H9 (cell line): ENCODE data around the gene NDUFA3. TPM values are rescaled to one million over a fixed set of nuclear protein-coding genes. Genes with fewer than 3 reads are reported as not detected.
A peak's percentile ranks its signal among the peaks of the same experiment; 100 is the strongest.

Source experiments
- DNase-seq: peaks from one replicate; pipeline ENCODE4 v3.0.0-alpha.2; 2017
- H2AFZ ChIP-seq: one replicate; pipeline ENCODE4 v1.6.1; 2013; ENCODE audit warnings: mild to moderate bottlenecking, low read length, control low read depth, moderate library complexity
- H2AK5ac ChIP-seq: 2 replicates; pipeline ENCODE4 v1.6.1; 2013; ENCODE audit warnings: low read length, control low read depth, mixed read lengths; ENCODE audit not compliant: insufficient read length
- H2BK120ac ChIP-seq: one replicate; pipeline ENCODE4 v1.6.1; 2013; ENCODE audit warnings: low read depth, mild to moderate bottlenecking, low read length, control low read depth, inconsistent platforms; ENCODE audit not compliant: poor library complexity, severe bottlenecking
- H2BK12ac ChIP-seq: 2 replicates; pipeline ENCODE4 v1.6.1; 2013; ENCODE audit warnings: low read length, control low read depth, mixed read lengths, low read depth; ENCODE audit not compliant: insufficient read length
- H2BK15ac ChIP-seq: 2 replicates; pipeline ENCODE4 v1.6.1; 2013; ENCODE audit warnings: low read depth, low read length, control low read depth
- H2BK20ac ChIP-seq: one replicate; pipeline ENCODE4 v1.6.1; 2013; ENCODE audit warnings: low read depth, mild to moderate bottlenecking, low read length, control low read depth, inconsistent platforms; ENCODE audit not compliant: poor library complexity, severe bottlenecking
- H2BK5ac ChIP-seq: 2 replicates; pipeline ENCODE4 v1.6.1; 2013; ENCODE audit warnings: low read length, control low read depth, mixed read lengths; ENCODE audit not compliant: insufficient read length
- H3K14ac ChIP-seq: 2 replicates; pipeline ENCODE4 v1.6.1; 2013; ENCODE audit warnings: low read length, control low read depth; ENCODE audit not compliant: insufficient read depth
- H3K18ac ChIP-seq: 2 replicates; pipeline ENCODE4 v1.6.1; 2013; ENCODE audit warnings: low read depth, mild to moderate bottlenecking, mixed read lengths, low read length, control low read depth; ENCODE audit not compliant: insufficient read length
- H3K23ac ChIP-seq: 2 replicates; pipeline ENCODE4 v1.6.1; 2013; ENCODE audit warnings: low read length, control low read depth, mixed read lengths, low read depth; ENCODE audit not compliant: insufficient read length
- H3K23me2 ChIP-seq: 2 replicates; pipeline ENCODE4 v1.6.1; 2013; ENCODE audit warnings: low read depth, mild to moderate bottlenecking, mixed read lengths, low read length, control low read depth; ENCODE audit not compliant: insufficient read length, poor library complexity, severe bottlenecking
- H3K27ac ChIP-seq: 2 replicates; pipeline ENCODE4 v1.5.1; 2013; ENCODE audit warnings: low read length, control low read depth, mixed read lengths, low read depth; ENCODE audit not compliant: insufficient read length
- H3K27me3 ChIP-seq: 2 replicates; pipeline ENCODE4 v1.6.1; 2013; ENCODE audit warnings: low read length, control low read depth, inconsistent platforms; ENCODE audit not compliant: insufficient read depth
- H3K4ac ChIP-seq: 2 replicates; pipeline ENCODE4 v1.6.1; 2013; ENCODE audit warnings: low read depth, mild to moderate bottlenecking, control low read depth, inconsistent platforms, low read length, moderate library complexity
- H3K4me1 ChIP-seq: 2 replicates; pipeline ENCODE4 v1.6.1; 2013; ENCODE audit warnings: low read length, control low read depth, inconsistent platforms; ENCODE audit not compliant: insufficient read depth
- H3K4me2 ChIP-seq: 2 replicates; pipeline ENCODE4 v1.6.1; 2013; ENCODE audit warnings: low read length, control low read depth, mixed read lengths; ENCODE audit not compliant: insufficient read length, insufficient read depth
- H3K56ac ChIP-seq: 2 replicates; pipeline ENCODE4 v1.6.1; 2013; ENCODE audit warnings: low read depth, mild to moderate bottlenecking, mixed read lengths, low read length, control low read depth; ENCODE audit not compliant: insufficient read length
- H3K79me1 ChIP-seq: 2 replicates; pipeline ENCODE4 v1.6.1; 2013; ENCODE audit warnings: low read depth, mild to moderate bottlenecking, moderate library complexity, low read length, control low read depth, inconsistent platforms; ENCODE audit not compliant: insufficient read depth, poor library complexity, severe bottlenecking
- H3K79me2 ChIP-seq: 2 replicates; pipeline ENCODE4 v1.6.1; 2013; ENCODE audit warnings: low read length, control low read depth, inconsistent platforms; ENCODE audit not compliant: insufficient read depth
- H3K9ac ChIP-seq: 2 replicates; pipeline ENCODE4 v1.6.1; 2013; ENCODE audit warnings: low read length, control low read depth, mixed read lengths; ENCODE audit not compliant: insufficient read length; ENCODE audit errors: extremely low read depth
- H3K9me3 ChIP-seq: one replicate; pipeline ENCODE4 v1.6.1; 2013; ENCODE audit warnings: low read depth, low read length, inconsistent platforms; ENCODE audit not compliant: control insufficient read depth
- H3T11ph ChIP-seq: one replicate; pipeline ENCODE4 v1.6.1; 2013; ENCODE audit warnings: mild to moderate bottlenecking, low read length, control low read depth, inconsistent platforms
- H4K20me1 ChIP-seq: one replicate; pipeline ENCODE4 v1.6.1; 2013; ENCODE audit not compliant: control insufficient read depth, insufficient read length, insufficient read depth
- H4K5ac ChIP-seq: 2 replicates; pipeline ENCODE4 v1.6.1; 2013; ENCODE audit warnings: low read depth, mild to moderate bottlenecking, mixed read lengths, low read length, control low read depth; ENCODE audit not compliant: insufficient read length
- H4K8ac ChIP-seq: replicated peaks from 2 replicates; pipeline ENCODE4 v1.6.1; 2013; ENCODE audit warnings: low read length, control low read depth, mixed read lengths, low read depth; ENCODE audit not compliant: insufficient read length
- H4K91ac ChIP-seq: 2 replicates; pipeline ENCODE4 v1.6.1; 2013; ENCODE audit warnings: low read depth, mild to moderate bottlenecking, moderate library complexity, mixed read lengths, low read length, control low read depth; ENCODE audit not compliant: insufficient read length
- H3K27ac Mint-ChIP-seq, 3 experiments: 2 replicates in 2 of 3; 3 replicates in 1 of 3; pipeline ENCODE4 v1.8.0; 2020 to 2021; ENCODE audit warnings: mixed read lengths in 3 of 3, mild to moderate bottlenecking in 1 of 3, moderate library complexity in 1 of 3
- H3K27me3 Mint-ChIP-seq: 2 replicates; pipeline ENCODE4 v1.8.0; 2021; ENCODE audit warnings: low read depth, mild to moderate bottlenecking, moderate library complexity, mixed read lengths
- H3K36me3 Mint-ChIP-seq, 3 experiments: 2 replicates in 2 of 3; 3 replicates in 1 of 3; pipeline ENCODE4 v1.8.0; 2020 to 2021; ENCODE audit warnings: low read depth in 3 of 3, mixed read lengths in 3 of 3; ENCODE audit not compliant: insufficient read depth in 1 of 3
- H3K4me1 Mint-ChIP-seq, 2 experiments: 2 replicates each; pipeline ENCODE4 v1.8.0; 2020; ENCODE audit warnings: mixed read lengths in 2 of 2
- H3K4me3 Mint-ChIP-seq, 2 experiments: 2 replicates in 1 of 2; 3 replicates in 1 of 2; pipeline ENCODE4 v1.8.0; 2020 to 2021; ENCODE audit warnings: mild to moderate bottlenecking in 2 of 2, mixed read lengths in 2 of 2, moderate library complexity in 1 of 2
- H3K9me3 Mint-ChIP-seq, 2 experiments: 2 replicates in 1 of 2; 3 replicates in 1 of 2; pipeline ENCODE4 v1.8.0; 2020; ENCODE audit warnings: mild to moderate bottlenecking in 2 of 2, mixed read lengths in 2 of 2, moderate library complexity in 1 of 2
- WGBS: extraction: QIAGEN DNeasy Blood & Tissue Kit; methylation state at CpG from one replicate; pipeline ENCODE4 v1.1.7; 2013; ENCODE audit warnings: missing lambda C conversion rate, low lambda C conversion rate, mixed read lengths; ENCODE audit not compliant: insufficient read length; ENCODE audit errors: extremely low coverage; 5-methylcytosine and 5-hydroxymethylcytosine counted together
- total RNA-seq: library from RNA; stranded (reverse); gene quantifications from 2 replicates; pipeline ENCODE4 v1.2.1, GENCODE V29; 2021
- TF ChIP-seq, protein P1 (sequence below): fragments of 200-600 bp; sonication (generic); conservative IDR thresholded peaks from 3 replicates; pipeline ENCODE4 v1.8.0; 2021; ENCODE audit warnings: antibody characterized with exemption, mild to moderate bottlenecking

NDUFA3 gene
- total RNA-seq, 1 experiment from 2014 or later = 174 TPM

DNA sequence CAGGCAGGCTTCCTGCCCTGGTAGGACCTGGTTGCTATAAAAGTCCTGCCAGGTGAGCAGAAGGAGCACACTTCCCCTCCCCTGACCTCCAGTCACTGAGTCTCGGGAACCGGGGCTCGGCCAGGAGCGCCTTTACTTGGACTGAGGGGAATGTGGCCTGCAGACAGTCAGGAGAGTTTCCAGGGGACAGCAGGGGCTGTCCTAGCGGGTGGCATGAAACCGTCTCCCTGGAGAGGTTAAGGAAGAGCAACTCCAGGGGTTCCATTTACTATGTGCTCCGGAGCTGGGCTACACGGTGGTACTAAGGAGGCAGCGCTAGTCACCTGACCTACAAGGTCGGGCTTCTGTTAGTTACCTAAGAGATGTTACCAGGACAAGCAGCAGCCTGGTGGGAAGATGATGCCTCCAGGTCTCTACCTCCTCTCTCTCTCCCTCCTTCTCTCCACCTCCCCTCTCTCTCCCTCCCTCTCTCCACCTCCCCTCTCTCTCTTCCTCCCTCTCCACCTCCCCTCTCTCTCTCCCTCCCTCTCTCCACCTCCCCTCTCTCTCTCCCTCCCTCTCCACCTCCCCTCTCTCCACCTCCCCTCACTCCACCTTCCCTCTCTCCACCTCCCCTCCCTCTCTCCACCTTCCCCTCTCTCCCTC lies 30.8 kb downstream of the NDUFA3 start:
- H3K23me2 ChIP-seq = peaks cover 15% of the 10 kb centered on the region
- H2BK5ac ChIP-seq = peak overlapping the region; percentile 6
- TF ChIP-seq, protein P1, sequence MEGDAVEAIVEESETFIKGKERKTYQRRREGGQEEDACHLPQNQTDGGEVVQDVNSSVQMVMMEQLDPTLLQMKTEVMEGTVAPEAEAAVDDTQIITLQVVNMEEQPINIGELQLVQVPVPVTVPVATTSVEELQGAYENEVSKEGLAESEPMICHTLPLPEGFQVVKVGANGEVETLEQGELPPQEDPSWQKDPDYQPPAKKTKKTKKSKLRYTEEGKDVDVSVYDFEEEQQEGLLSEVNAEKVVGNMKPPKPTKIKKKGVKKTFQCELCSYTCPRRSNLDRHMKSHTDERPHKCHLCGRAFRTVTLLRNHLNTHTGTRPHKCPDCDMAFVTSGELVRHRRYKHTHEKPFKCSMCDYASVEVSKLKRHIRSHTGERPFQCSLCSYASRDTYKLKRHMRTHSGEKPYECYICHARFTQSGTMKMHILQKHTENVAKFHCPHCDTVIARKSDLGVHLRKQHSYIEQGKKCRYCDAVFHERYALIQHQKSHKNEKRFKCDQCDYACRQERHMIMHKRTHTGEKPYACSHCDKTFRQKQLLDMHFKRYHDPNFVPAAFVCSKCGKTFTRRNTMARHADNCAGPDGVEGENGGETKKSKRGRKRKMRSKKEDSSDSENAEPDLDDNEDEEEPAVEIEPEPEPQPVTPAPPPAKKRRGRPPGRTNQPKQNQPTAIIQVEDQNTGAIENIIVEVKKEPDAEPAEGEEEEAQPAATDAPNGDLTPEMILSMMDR = no peak
- H3T11ph ChIP-seq = no peak overlapping the region
- no peak overlapping the region for H3K4me2 ChIP-seq
- H3K79me1 ChIP-seq = peaks cover 4% of the 10 kb centered on the region
- H2BK15ac ChIP-seq = peak overlapping the region; percentile 2
- no peaks in the 10 kb centered on the region for H3K27me3 ChIP-seq
- peak overlapping the region; percentile 52 for H4K8ac ChIP-seq
- H3K23ac ChIP-seq = no peak overlapping the region
- H3K4me1 Mint-ChIP-seq = peaks cover 13% of the 10 kb centered on the region in 2 experiments
- H3K4ac ChIP-seq = peak overlapping the region; percentile 30; the same call in 1 of the 2 replicates
- no peak overlapping the region for H3K4me3 Mint-ChIP-seq
- peaks cover 3% of the 10 kb centered on the region for H4K20me1 ChIP-seq
- H3K79me2 ChIP-seq = peaks cover 1% of the 10 kb centered on the region; the same call in 1 of the 2 replicates
- peaks cover 19 to 47% (median 31%) of the 10 kb centered on the region in 3 experiments for H3K36me3 Mint-ChIP-seq
- DNase-seq = peak; percentile 92
- no peak overlapping the region for H3K27ac Mint-ChIP-seq
- peak overlapping the region; percentile 38 for H3K56ac ChIP-seq
- no peak overlapping the region for H3K18ac ChIP-seq
- H2AK5ac ChIP-seq = peak overlapping the region; percentile 2
- peak overlapping the region; percentile 1 for H2BK12ac ChIP-seq
- no peak overlapping the region for H2AFZ ChIP-seq
- H2BK120ac ChIP-seq = no peak overlapping the region
- peak overlapping the region; percentile 2 for H3K27ac ChIP-seq
- H3K27me3 Mint-ChIP-seq = peaks cover 1% of the 10 kb centered on the region; the same call in 1 of the 2 replicates
- peak overlapping the region; percentile 18 for H4K5ac ChIP-seq
- no peak overlapping the region for H3K14ac ChIP-seq
- peak overlapping the region; percentile 23 for H4K91ac ChIP-seq
- peaks cover 4% of the 10 kb centered on the region for H3K9me3 ChIP-seq
- peaks cover 11 to 12% of the 10 kb centered on the region in 2 experiments for H3K9me3 Mint-ChIP-seq
- H3K9ac ChIP-seq = no peak overlapping the region
- H2BK20ac ChIP-seq = no peak overlapping the region
- H3K4me1 ChIP-seq = no peaks in the 10 kb centered on the region
- WGBS = no CpG with 5 or more reads among the region's 10 CpGs
